Myocyte (in vitro differentiated cells): Measurements from ENCODE around the gene TIMP3. TPM values are rescaled to one million over a fixed set of nuclear protein-coding genes. Genes with fewer than 3 reads are reported as not detected.
"Not testable (repeated sequence)": the region's sequence is repeated elsewhere in the genome, so short reads cannot be mapped to it uniquely, and the experiment has no call there.

Experiments
- DNase-seq: peaks from one replicate; pipeline ENCODE4 v3.0.0-alpha.2; 2012; ENCODE audit warnings: low read depth
- total RNA-seq: library from RNA; depleted of rRNA; stranded (reverse); fragments of >200 nt; gene quantifications from 2 replicates; pipeline ENCODE4 v1.2.3, GENCODE V29; 2014

The TIMP3 gene
- total RNA-seq, 1 donor from 2014 or later = 5.2 TPM

DNA sequence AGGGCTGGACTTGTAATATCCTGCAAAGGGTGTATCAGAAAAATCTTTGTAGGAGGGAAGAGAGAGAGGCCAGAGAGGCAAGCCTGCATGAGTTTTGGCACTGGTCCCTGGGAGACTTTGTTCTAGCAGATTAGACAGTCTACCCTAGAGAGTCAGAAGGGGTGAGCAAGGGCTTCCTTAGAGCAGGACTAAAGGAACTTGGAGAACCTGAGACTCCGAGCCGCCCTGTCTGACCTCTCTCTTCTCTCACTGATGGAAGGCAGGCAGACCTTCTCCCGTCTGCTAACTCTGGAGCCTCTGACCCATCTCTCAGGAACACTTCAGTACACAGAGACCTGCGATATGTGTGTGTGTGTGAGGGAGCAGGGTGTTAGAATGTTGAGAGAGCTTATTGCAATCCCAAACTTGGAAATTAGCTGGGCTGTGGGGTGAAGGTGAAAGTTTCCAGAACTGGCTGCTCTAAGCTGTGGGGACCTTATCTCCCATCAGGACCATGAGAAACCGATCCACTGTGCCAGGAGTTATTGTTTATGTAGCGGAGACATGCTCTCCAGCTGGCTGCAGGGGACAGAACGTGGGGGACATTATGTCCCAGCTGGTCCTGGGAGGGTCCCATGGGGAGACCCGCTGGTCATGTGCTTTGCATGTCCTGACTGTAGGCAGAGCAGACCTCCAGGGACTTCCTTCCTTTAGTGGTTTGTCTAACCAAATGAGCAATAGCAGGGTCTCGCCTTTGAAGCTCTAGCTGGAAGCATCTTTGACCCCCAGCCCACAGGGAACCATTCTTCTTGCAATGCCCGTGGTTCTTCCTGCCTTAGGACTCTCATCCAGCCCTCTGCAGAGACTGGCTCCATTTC, 51.1 kb downstream of the TIMP3 start:
- DNase-seq = no peak

DNA sequence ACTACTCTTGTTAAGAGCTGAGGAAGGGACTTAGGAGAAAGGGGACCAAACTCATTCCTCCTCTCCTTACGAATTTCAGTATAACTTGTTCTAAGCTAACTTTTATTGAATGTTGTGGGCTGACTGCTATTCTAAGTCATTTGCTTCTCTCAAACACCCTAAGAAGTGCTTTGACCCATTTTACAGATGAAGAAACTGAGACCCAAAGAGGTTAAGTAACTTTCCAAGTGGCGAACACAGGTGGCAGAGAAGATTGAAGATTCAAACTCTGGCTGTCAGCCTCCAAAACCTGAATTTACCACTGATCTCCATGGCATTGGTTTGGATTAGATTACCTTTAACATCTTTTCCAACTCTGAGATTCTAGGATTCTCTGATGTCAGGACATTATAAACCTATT, 52.2 kb downstream of the TIMP3 start:
- no peak for DNase-seq

DNA sequence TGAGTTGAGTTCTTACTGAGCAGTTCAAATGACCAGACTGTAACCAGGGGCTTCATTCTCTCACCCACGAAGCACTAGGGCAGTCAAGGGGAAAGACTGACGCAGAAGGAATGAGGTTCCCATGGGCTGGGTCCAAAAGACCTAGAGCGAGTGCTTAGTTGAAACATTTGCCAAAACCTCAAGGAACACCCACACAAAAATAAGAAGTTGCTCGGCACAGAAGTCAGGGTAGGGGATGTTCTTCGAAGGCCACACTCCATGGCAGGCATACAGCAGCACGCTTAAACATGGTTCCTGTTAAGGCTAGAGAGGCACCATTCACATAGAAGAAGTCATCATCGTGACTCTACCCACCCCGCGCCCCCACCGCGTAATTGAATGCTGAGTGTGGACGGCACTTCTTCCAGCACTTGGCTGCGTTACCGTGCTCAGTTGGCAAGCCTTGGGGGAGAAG, 52.9 kb downstream of the TIMP3 start:
- DNase-seq = no peak

DNA sequence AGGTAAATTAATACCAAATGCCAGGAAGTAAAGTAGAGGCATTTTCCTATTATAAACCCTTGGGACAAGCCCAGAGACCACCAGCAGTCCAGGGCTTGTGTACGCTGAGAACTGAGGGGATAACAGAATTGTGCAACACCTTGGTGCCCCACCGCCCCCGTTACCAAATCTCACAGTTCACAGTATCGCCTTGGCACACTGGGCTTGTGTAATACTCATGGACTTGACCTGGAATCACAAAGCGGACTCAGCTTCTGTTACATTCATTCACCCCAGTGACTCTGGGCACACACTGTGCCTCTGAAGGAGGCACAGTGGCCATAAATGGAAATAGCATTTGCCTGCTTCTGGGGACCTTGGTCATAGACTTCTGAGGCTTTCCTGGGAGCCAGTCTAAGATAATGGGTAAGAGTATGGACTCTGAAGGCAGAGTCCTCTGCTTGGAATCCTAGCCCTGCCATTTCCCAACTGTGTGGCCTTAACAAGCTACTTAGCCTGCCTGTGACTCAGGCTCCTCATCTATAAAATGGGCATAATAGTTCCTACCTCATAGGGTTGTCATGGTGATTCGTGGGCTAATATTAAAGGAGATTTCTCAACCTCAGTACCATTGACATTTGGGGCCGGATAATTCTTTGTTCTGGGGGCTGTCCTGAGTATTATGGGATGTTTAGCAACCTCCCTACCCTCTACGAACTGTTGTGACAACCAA, 53.7 kb downstream of the TIMP3 start:
- DNase-seq = no peak

DNA sequence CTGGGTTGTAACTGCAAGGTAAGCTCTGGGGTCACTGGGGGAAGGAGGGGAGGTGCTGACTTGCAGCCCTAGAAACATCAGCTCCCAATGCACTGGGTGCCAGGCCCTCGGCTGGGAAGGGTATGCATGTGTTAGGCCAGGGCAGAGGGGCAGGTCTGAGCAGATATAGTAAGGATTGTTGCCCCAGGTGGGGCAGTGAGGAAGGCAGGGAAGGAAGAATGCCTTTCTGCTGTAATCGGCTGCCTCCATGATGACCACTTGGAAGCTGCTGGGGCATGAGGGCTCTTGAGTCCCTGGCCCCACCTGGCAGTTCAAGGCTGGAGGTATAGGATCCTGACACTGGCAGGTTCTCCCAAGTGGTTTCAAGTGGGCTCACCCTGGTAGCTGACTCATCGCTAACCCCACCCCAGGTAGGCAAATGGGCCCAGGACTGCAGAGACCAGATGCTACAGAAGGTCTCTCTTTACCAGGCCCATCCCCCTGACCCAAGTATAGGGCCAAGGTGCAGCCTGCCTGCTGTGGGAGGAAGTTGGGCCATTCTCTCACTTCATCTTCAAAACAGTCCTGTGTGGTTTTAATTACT, 56.7 kb downstream of the TIMP3 start:
- no peak for DNase-seq

DNA sequence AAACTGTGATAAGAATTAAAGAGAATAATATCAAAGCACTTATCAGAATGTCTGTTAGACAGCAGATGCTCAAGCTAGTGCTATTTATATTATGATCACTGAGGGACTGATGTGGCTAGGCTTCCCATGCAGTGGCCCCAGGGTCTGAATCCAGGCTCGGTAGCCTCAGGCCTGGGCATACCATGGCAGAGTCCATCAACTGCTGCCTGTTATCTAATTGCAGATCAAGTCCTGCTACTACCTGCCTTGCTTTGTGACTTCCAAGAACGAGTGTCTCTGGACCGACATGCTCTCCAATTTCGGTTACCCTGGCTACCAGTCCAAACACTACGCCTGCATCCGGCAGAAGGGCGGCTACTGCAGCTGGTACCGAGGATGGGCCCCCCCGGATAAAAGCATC, 57.5 kb downstream of the TIMP3 start:
- DNase-seq = no peak

DNA sequence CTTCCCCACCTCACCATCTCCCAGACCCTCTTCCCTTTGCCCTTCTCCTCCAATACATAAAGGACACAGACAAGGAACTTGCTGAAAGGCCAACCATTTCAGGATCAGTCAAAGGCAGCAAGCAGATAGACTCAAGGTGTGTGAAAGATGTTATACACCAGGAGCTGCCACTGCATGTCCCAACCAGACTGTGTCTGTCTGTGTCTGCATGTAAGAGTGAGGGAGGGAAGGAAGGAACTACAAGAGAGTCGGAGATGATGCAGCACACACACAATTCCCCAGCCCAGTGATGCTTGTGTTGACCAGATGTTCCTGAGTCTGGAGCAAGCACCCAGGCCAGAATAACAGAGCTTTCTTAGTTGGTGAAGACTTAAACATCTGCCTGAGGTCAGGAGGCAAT, 58.2 kb downstream of the TIMP3 start:
- DNase-seq = no peak

DNA sequence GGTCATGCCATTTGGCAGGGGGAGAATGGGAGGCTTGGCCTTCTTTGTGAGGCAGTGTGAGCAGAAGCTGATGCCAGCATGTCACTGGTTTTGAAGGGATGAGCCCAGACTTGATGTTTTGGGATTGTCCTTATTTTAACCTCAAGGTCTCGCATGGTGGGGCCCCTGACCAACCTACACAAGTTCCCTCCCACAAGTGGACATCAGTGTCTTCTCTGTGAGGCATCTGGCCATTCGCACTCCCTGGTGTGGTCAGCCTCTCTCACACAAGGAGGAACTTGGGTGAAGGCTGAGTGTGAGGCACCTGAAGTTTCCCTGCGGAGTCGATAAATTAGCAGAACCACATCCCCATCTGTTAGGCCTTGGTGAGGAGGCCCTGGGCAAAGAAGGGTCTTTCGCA, 59.8 kb downstream of the TIMP3 start:
- DNase-seq = no peak

DNA sequence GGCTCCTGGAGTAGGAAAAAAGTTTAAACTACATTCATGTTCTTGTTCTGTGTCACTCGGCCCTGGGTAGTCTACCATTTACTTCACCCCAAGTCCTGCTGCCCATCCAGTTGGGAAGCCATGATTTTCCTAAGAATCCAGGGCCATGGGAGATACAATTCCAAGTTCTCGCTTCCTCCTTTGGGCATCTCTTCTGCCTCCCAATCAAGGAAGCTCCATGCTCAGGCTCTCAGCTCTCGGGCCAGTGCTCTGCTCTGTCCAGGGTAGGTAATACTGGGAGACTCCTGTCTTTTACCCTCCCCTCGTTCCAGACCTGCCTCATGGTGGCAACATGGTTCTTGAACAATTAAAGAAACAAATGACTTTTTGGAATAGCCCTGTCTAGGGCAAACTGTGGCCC, 60.6 kb downstream of the TIMP3 start:
- no peak for DNase-seq

DNA sequence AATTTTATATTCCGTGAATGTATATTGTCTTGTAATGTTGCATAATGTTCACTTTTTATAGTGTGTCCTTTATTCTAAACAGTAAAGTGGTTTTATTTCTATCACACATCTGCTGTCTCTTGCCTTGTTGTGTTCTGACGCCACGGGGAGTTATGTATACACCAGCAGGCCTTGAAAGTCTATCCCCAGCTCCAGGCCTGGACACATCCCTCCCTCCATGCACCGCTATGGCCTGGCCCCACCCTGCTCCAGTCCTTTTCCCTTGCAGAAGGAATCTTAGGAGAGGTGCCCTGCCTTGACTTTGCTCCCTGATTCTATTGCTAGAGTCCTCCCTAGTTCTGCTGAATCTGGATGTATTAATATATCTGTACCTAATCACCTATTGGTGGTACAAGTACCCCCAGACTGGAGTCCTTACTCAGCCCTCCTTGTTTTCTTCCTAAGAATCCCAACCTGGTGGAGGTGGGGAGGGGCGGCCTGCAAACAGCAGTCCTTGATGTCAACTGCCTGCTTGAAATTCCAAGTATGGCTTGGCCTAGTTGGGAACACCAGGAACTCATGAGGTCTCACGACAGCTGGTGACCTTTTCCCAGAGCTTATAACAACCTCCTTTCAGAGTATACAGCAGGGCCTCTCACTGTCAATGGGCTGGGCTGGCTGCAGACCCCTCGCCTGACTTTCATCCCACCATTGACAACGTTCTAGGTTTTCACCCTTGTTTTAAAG, 61.6 kb downstream of the TIMP3 start:
- peak; percentile 47 for DNase-seq

DNA sequence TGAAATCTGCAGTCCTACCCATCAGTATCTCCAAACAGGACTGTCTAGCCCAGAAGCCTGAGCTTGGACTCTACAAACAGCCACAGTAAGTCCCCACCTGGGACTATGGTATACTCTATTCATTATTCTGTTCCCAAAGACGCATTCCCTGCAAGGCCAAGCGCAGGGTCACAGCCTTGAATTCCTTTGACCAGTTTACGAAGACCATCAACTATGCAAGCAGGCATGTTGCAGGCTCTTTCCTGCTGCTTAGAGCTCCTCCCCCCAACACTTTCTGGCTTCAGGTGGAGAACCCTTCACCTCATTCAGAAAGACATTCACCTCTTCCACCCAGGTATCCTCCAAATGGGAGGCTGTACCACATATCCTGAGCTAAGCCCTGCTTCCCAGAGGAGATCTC, 62.5 kb downstream of the TIMP3 start:
- no peak for DNase-seq

DNA sequence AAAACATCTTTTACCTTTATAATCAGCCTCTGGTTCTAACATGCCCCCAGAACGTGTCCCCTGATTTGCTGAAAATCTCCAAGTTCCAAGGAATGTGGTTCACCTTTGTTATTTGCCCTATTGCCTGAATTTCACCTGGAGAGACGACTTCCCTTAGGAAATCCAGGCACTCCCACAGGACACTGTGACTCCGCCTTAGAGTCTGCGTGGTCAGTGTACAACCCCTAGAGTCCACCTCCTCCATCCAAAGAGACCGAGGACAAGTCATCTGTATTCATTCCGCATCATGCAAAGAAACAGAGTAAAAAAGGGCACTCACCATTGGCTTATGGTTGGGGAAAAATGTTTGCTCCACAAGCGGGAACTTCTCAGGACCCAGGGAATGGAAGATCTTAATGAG, 63.1 kb downstream of the TIMP3 start:
- no peak for DNase-seq

DNA sequence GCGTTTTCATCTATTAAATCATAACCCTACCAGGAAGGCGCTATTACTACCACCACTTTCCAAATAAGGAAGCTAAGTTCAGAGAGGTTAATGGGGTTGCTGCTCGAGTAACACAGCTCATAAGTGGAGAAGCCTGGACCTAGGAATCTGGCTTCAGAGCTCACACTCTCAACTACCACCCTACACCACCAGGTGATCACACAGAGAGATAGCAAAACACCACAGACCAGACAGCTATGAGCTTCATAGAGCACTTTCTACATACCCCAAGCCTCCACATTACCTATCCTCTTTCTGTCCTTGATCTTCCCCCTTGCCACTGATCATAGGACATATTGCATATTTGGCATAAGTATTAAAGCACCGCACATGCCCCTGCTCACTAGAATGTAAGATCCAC, 65.4 kb downstream of the TIMP3 start:
- no peak for DNase-seq

DNA sequence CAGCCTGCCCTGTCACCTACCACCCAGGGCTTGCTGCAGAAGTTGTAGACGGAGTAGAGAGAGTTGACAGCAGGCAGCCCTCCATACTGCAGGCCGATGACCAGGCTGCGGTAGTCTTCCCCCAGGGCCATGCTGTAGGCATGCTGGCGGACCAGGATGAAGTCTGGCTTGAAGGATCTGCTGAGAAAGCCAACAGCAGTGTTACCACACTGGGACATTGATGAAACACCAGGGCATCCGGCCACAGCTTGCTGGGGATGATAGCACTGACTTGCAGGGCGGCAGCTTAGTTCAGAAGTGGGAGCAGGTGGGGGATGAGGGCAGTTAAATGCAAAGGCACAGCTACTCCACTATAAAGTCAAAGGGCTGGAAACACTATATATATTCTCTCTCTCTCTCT, 67.4 kb downstream of the TIMP3 start:
- DNase-seq = no peak

DNA sequence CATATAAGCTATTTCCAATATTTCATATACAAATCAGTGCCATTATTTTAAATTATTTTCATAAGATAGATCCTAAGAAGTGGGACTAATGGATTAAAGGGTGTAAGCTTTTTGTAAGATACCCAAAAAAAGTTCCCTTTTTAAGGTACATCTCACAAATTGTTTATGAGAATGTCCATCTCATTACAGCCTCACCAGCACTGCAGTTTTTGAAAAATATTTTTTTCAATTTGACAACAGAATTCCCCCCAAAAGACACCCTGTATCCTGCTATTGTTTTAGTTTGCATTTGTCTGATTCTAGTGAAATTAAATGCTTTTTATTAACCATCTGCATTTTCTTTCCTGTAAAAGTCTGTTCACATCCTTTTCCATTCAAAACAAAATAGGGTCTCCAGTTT, 69.0 kb downstream of the TIMP3 start:
- no peak for DNase-seq

DNA sequence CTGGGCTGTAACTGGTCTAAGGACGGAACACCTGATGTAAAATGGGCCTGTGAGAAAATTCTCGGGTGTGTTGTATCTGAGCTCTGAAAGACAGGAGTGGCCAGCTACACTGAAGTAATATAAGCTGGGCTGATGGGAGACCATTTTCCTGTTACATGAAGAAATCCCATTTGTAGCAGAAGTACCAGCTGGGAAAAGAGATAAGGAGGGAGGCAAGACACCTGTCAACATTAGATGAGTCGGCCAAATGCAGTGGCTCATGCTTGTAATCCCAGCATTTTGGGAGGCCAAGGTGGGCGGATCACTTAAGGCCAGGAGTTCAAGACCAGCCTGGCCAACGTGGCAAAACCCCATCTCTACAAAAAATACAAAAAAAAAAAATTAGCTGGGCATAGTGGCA, 72.1 kb downstream of the TIMP3 start:
- DNase-seq = not testable (repeated sequence)

DNA sequence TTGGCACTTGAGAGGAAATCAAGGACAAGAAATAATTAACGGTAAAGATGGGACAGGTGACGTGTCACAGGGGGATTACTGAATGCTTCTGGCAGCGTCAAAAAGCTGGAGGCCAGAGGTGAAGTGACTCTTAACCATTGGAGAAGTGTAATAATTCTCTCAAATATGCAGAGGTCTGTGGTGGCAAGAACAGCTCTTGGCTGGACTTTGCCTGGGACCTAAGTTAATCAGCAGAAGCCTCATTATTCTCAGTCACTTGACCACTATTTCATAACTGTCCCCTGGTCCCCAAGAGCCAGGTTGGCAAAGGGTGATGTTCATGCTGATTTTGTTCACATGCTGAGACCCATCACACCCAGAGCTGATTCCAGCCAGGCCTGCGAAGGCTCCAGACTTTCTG, 72.9 kb downstream of the TIMP3 start:
- no peak for DNase-seq

DNA sequence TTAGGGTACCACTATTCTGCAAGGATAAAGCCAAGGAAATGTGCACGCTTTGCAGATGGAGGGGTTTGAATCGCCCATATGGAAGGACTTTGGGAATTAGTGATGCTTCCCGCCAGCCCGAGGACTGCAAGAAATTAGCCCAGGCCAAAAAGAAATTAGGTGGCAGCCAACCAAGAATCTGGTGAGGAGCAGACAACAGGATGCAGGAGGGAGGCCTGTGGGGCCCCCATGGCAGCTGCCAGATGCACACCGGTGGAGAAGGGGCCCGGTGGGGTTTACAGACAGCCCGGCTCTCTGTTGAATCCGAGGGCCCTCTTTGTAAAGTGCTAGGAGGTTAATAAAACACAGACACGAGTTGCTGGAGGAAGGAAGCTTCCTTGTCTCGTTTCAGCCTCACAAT, 73.5 kb downstream of the TIMP3 start:
- no peak for DNase-seq

DNA sequence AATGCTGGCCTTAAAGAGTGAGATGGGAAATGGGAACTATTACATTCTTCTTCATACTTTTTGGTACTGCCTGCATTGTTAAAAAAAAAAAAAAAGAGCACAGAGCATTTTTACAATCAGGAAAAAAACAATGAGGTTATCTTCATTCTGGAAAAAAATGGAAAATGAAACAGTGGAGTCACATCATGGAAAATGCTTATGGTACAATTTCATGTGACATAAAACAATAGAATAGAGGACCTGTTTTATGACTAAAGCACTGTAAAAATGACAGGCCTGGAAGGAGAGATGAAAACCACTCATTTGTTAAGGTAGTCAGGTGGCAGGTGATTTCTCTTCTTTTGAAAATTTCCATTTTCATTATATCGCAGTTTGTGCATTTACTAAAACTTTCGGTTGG, 75.0 kb downstream of the TIMP3 start:
- DNase-seq = no peak

DNA sequence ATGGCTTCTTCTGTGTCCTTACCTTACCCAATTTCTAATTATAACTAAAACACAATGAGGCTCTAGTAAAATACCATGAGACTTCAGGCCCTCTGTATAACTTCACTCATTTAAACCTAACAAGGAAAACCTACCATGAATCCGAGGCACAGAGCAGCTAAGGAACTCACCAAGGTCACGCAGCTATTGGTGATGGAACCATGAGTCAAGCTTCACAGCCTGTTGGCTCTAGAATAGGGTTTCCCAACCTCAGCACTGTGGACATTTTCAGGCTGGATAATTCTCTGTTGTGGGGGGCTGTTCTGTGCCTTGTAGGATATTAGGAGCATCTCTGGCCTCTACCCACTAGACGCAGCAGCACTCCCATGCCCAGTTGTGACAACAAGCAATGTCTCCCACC, 75.7 kb downstream of the TIMP3 start:
- no peak for DNase-seq

DNA sequence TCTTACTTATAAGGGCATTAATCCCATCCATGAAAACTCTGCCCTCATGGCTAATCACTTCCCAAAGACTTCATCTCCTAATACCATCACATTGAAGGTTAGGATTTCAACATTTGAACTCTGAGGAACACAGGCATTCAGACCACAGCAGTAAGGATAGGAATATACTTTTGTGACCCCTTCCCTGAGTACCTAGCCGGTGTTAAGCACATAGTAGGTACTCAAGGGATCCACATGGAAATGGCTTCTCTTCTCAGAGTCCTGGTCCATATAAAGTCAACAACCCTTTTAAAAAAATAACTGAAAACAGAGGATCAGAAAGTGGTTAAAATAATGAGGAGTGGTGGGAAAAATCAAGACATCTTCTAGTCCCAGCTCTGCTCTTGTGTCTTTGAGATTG, 78.0 kb downstream of the TIMP3 start:
- DNase-seq = no peak

DNA sequence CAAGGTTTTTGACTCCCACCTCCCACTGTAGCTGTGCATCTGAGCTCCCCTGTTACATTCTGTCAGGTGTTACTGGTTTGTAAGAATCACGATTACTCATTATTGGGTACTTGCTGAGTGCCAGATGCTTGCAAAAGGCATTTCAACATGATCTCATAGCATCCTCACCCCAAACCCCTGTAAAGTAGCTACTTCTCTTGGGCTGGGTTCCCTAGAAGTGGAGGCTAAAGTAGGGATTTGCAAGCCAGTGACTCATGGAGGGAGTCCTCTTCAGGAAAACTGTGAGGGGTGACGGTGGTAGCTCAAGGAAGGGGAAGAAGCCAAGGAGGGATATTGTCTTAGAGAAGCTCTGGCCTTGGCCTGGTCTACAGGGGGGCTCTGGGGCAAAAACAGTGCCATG, 78.6 kb downstream of the TIMP3 start:
- DNase-seq = no peak
